ENCODE measurements around the gene PDZD7. TPM values are rescaled to one million over a fixed set of nuclear protein-coding genes. Genes with fewer than 3 reads are reported as not detected.

Gene PDZD7
- total RNA-seq, 4 donors from 2014 or later: 0.84 to 2.4 (median 1.9) TPM

- TF ChIP-seq EP300 (IDR thresholded peaks at IDR 0.05): no peak
- TF ChIP-seq, protein P1, sequence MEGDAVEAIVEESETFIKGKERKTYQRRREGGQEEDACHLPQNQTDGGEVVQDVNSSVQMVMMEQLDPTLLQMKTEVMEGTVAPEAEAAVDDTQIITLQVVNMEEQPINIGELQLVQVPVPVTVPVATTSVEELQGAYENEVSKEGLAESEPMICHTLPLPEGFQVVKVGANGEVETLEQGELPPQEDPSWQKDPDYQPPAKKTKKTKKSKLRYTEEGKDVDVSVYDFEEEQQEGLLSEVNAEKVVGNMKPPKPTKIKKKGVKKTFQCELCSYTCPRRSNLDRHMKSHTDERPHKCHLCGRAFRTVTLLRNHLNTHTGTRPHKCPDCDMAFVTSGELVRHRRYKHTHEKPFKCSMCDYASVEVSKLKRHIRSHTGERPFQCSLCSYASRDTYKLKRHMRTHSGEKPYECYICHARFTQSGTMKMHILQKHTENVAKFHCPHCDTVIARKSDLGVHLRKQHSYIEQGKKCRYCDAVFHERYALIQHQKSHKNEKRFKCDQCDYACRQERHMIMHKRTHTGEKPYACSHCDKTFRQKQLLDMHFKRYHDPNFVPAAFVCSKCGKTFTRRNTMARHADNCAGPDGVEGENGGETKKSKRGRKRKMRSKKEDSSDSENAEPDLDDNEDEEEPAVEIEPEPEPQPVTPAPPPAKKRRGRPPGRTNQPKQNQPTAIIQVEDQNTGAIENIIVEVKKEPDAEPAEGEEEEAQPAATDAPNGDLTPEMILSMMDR (IDR thresholded peaks at IDR 0.05): no peak
- TF ChIP-seq POLR2A (IDR thresholded peaks at IDR 0.05): no peak
- Histone ChIP-seq H3K4me3 (no peak overlapping the region), H3K4me1 (peaks cover 0 to 9% (median 0%) of the 10 kb centered on the region in 4 donors), H3K9me3 (no peaks in the 10 kb centered on the region), H3K36me3 (peaks cover 0 to 89% (median 0%) of the 10 kb centered on the region in 3 donors), H3K27me3 (no peaks in the 10 kb centered on the region), H3K27ac (no peak overlapping the region)
- no peak for DNase-seq (ENCODE audit: low spot score in 2 of 2)
- WGBS, 2 donors: 70 to 83% methylated on average over 2 of the region's 2 CpGs
These were observed 50.6 kb downstream of the PDZD7 start for GRCh38 chr10:100980311-100980710.

GRCh38 chr10:100979791-100980272 lies 51.1 kb downstream of the PDZD7 start:
- 79 to 94% methylated on average over 11 to 16 of the region's 16 CpGs for WGBS, 2 donors

DNA sequence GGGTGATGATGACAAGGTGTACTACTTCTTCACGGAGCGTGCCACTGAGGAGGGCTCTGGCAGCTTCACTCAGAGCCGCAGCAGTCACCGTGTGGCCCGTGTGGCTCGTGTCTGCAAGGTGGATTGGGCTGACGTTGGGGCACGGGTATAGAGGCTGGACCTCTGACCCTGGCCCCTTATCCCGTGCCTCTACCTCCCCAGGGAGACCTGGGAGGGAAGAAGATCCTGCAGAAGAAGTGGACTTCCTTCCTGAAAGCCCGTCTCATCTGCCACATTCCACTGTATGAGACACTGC lies 52.1 kb downstream of the PDZD7 start:
- DNase-seq (ENCODE audit: low spot score in 2 of 2): no peak
- no peak overlapping the region for H3K27ac ChIP-seq
- no peak for TF ChIP-seq POLR2A (IDR thresholded peaks at IDR 0.05)
- TF ChIP-seq, protein P1 (IDR thresholded peaks at IDR 0.05): no peak
- no peaks in the 10 kb centered on the region for H3K9me3 ChIP-seq
- peaks cover 0 to 76% (median 0%) of the 10 kb centered on the region in 3 donors for H3K36me3 ChIP-seq
- H3K4me3 ChIP-seq: no peak overlapping the region
- no peaks in the 10 kb centered on the region for H3K4me1 ChIP-seq
- no peaks in the 10 kb centered on the region for H3K27me3 ChIP-seq
- 78 to 81% methylated on average over 10 of the region's 10 CpGs for WGBS, 2 donors

More at GRCh38 chr10:100979791-100980272, 51.1 kb downstream of the PDZD7 start:
- peaks cover 0 to 5% (median 0%) of the 10 kb centered on the region in 4 donors for H3K4me1 ChIP-seq
- peaks cover 0 to 86% (median 0%) of the 10 kb centered on the region in 3 donors for H3K36me3 ChIP-seq
- H3K27me3 ChIP-seq: no peaks in the 10 kb centered on the region
- no peaks in the 10 kb centered on the region for H3K9me3 ChIP-seq
- TF ChIP-seq, protein P1 (IDR thresholded peaks at IDR 0.05): no peak
- TF ChIP-seq POLR2A (IDR thresholded peaks at IDR 0.05) (no peak), EP300 (IDR thresholded peaks at IDR 0.05) (no peak)
- DNase-seq (ENCODE audit: low spot score in 2 of 2): no peak
- H3K27ac ChIP-seq: no peak overlapping the region
- H3K4me3 ChIP-seq: no peak overlapping the region

- TF ChIP-seq, protein P1 (IDR thresholded peaks at IDR 0.05): no peak
- no peak for TF ChIP-seq POLR2A (IDR thresholded peaks at IDR 0.05)
- TF ChIP-seq EP300 (IDR thresholded peaks at IDR 0.05): no peak
- Histone ChIP-seq H3K36me3 (peaks cover 0 to 72% (median 0%) of the 10 kb centered on the region in 3 donors), H3K4me3 (no peak overlapping the region), H3K27ac (no peak overlapping the region), H3K27me3 (no peaks in the 10 kb centered on the region), H3K9me3 (no peaks in the 10 kb centered on the region), H3K4me1 (no peaks in the 10 kb centered on the region)
- DNase-seq (ENCODE audit: low spot score in 2 of 2): no peak
- WGBS, 2 donors: 89 to 90% methylated on average over 13 of the region's 13 CpGs
These were observed 52.6 kb downstream of the PDZD7 start for GRCh38 chr10:100978121-100978900.

- Histone ChIP-seq H3K27me3 (no peaks in the 10 kb centered on the region), H3K27ac (no peak overlapping the region), H3K9me3 (no peaks in the 10 kb centered on the region), H3K36me3 (peaks cover 0 to 67% (median 0%) of the 10 kb centered on the region in 3 donors), H3K4me3 (no peak overlapping the region), H3K4me1 (no peaks in the 10 kb centered on the region)
- 82 to 83% methylated on average over 6 of the region's 6 CpGs for WGBS, 2 donors
- DNase-seq (ENCODE audit: low spot score in 2 of 2): no peak
- TF ChIP-seq POLR2A (IDR thresholded peaks at IDR 0.05): no peak
- TF ChIP-seq EP300 (IDR thresholded peaks at IDR 0.05): no peak
- TF ChIP-seq, protein P1 (IDR thresholded peaks at IDR 0.05): no peak
These were observed 53.5 kb downstream of the PDZD7 start for GRCh38 chr10:100977436-100977835.
